Hepatocyte (in vitro differentiated cells): ENCODE data around the gene PYDC1. TPM values are rescaled to one million over a fixed set of nuclear protein-coding genes. Genes with fewer than 3 reads are reported as not detected.
"Not testable (repeated sequence)": the region's sequence is repeated elsewhere in the genome, so short reads cannot be mapped to it uniquely, and the experiment has no call there.

Experiments
- DNase-seq: peaks from one replicate; pipeline ENCODE4 v3.0.0-alpha.2; 2016; ENCODE audit warnings: low spot score
- H2AFZ ChIP-seq: fragments of 200-600 bp; sonication (generic); 2 replicates; pipeline ENCODE4 v1.6.0; 2016; ENCODE audit warnings: antibody characterized with exemption, mild to moderate bottlenecking
- H3K27ac ChIP-seq: fragments of 200-600 bp; sonication (generic); 2 replicates; pipeline ENCODE4 v1.5.1; 2016; ENCODE audit warnings: mild to moderate bottlenecking
- H3K27me3 ChIP-seq: fragments of 200-600 bp; sonication (generic); 2 replicates; pipeline ENCODE4 v1.6.1; 2016
- H3K36me3 ChIP-seq: fragments of 200-600 bp; sonication (generic); replicated peaks from 2 replicates; pipeline ENCODE4 v1.5.1; 2016; ENCODE audit warnings: low read depth; ENCODE audit not compliant: insufficient read depth
- H3K4me1 ChIP-seq: fragments of 200-600 bp; sonication (generic); 2 replicates; pipeline ENCODE4 v1.5.1; 2016; ENCODE audit warnings: mild to moderate bottlenecking, moderate library complexity; ENCODE audit not compliant: insufficient read depth
- H3K4me2 ChIP-seq: fragments of 200-600 bp; sonication (generic); 2 replicates; pipeline ENCODE4 v1.6.0; 2016
- H3K4me3 ChIP-seq: fragments of 200-600 bp; sonication (generic); 2 replicates; pipeline ENCODE4 v1.5.1; 2016; ENCODE audit warnings: mild to moderate bottlenecking
- H3K79me2 ChIP-seq: fragments of 200-600 bp; sonication (generic); 2 replicates; pipeline ENCODE4 v1.6.0; 2017; ENCODE audit warnings: mild to moderate bottlenecking
- H3K9me2 ChIP-seq: fragments of 200-600 bp; sonication (generic); replicated peaks from 2 replicates; pipeline ENCODE4 v1.6.0; 2017; ENCODE audit warnings: mild to moderate bottlenecking; ENCODE audit not compliant: insufficient read depth
- H3K9me3 ChIP-seq: fragments of 200-600 bp; sonication (generic); 2 replicates; pipeline ENCODE4 v1.5.1; 2016; ENCODE audit warnings: low read depth, mild to moderate bottlenecking
- H4K20me1 ChIP-seq: fragments of 200-600 bp; sonication (generic); 2 replicates; pipeline ENCODE4 v1.6.0; 2016; ENCODE audit warnings: mild to moderate bottlenecking; ENCODE audit not compliant: insufficient read depth, poor library complexity, severe bottlenecking
- EZH2 ChIP-seq: fragments of 200-600 bp; sonication (generic); IDR thresholded peaks from 2 replicates; pipeline ENCODE4 v1.6.1; 2016; ENCODE audit warnings: antibody characterized with exemption, mild to moderate bottlenecking, borderline replicate concordance
- EZH2phosphoT487 ChIP-seq: fragments of 200-600 bp; sonication (generic); IDR thresholded peaks from one replicate; pipeline ENCODE4 v1.6.1; 2018; ENCODE audit warnings: antibody characterized with exemption, mild to moderate bottlenecking, low read depth, moderate library complexity; ENCODE audit not compliant: unreplicated experiment, severe bottlenecking
- WGBS: methylation state at CpG from one replicate; pipeline ENCODE4 v1.1.6; 2016; ENCODE audit warnings: low lambda C conversion rate; ENCODE audit errors: missing lambda C conversion rate; 5-methylcytosine and 5-hydroxymethylcytosine counted together
- polyA plus RNA-seq: library from polyadenylated mRNA; unstranded; fragments of >200 nt; fragmentation: Nextera tagmentation; extraction: Ambion mirVana; gene quantifications from 2 replicates; pipeline ENCODE4 v1.2.1, GENCODE V29; 2016
- total RNA-seq: library from RNA; depleted of rRNA; stranded (reverse); fragments of >200 nt; gene quantifications from 2 replicates; pipeline ENCODE4 v1.2.3, GENCODE V29; 2014
- TF ChIP-seq, protein P1 (sequence below): fragments of 200-600 bp; sonication (generic); IDR thresholded peaks from 2 replicates; pipeline ENCODE4 v1.5.1; 2016; ENCODE audit warnings: antibody characterized with exemption, mild to moderate bottlenecking; ENCODE audit not compliant: poor library complexity

Gene PYDC1
- total and polyA plus RNA-seq, 2 experiments from 2014 or later, result not detected

DNA sequence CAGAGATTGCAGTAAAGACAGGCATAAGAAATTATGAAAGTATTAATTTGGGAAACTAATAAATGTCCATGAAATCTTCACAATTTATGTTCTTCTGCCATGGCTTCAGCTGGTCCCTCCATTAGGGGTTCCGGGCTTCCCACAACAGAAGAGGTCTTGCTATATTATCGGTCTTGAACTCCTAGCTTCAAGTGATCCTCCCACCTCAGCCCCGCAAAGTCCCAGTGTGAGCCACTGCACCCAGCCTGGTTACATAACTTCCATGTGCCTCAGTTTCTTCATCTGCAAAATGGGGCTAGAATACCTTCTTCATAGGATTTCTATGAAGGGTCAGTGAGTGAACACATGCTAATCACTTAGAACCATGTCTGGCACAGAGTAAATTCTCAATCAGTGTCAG is 29.4 kb upstream of the PYDC1 start:
- no peak overlapping the region for H3K4me3 ChIP-seq
- no peaks in the 10 kb centered on the region for H3K4me1 ChIP-seq
- H3K36me3 ChIP-seq, result no peaks in the 10 kb centered on the region
- no peaks in the 10 kb centered on the region for H4K20me1 ChIP-seq
- H3K79me2 ChIP-seq, result no peaks in the 10 kb centered on the region
- no peaks in the 10 kb centered on the region for H3K9me2 ChIP-seq
- 97% methylated on average over 3 of the region's 3 CpGs for WGBS
- no peak for DNase-seq
- no peaks in the 10 kb centered on the region for H3K9me3 ChIP-seq
- H2AFZ ChIP-seq, result no peak overlapping the region
- no peak overlapping the region for H3K4me2 ChIP-seq
- H3K27me3 ChIP-seq, result peaks cover 10% of the 10 kb centered on the region
- no peak overlapping the region for H3K27ac ChIP-seq
- TF ChIP-seq EZH2phosphoT487, result no peak
- TF ChIP-seq, protein P1, sequence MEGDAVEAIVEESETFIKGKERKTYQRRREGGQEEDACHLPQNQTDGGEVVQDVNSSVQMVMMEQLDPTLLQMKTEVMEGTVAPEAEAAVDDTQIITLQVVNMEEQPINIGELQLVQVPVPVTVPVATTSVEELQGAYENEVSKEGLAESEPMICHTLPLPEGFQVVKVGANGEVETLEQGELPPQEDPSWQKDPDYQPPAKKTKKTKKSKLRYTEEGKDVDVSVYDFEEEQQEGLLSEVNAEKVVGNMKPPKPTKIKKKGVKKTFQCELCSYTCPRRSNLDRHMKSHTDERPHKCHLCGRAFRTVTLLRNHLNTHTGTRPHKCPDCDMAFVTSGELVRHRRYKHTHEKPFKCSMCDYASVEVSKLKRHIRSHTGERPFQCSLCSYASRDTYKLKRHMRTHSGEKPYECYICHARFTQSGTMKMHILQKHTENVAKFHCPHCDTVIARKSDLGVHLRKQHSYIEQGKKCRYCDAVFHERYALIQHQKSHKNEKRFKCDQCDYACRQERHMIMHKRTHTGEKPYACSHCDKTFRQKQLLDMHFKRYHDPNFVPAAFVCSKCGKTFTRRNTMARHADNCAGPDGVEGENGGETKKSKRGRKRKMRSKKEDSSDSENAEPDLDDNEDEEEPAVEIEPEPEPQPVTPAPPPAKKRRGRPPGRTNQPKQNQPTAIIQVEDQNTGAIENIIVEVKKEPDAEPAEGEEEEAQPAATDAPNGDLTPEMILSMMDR, result no peak
- TF ChIP-seq EZH2, result no peak

DNA sequence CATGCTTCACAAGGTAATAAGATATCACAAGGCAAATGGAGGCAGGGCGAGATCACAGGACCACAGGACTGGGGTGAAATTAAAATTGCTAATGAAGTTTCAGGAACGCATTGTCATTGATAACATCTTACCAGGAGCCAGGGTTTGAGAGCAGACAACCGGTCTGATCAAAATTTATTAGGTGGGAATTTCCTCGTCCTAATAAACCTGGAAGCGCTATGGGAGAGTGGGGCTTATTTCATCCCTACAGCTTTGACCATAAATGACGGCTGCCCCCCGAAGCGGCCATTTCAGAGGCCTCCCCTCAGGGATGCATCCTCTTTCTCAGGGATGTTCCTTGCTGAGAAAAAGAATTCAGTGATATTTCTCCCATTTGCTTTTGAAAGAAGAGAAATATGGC is 28.7 kb upstream of the PYDC1 start:
- H3K79me2 ChIP-seq, H3K36me3 ChIP-seq, H4K20me1 ChIP-seq, DNase-seq, H3K4me1 ChIP-seq, H3K9me3 ChIP-seq, H3K4me3 ChIP-seq, H3K27ac ChIP-seq, H2AFZ ChIP-seq, H3K9me2 ChIP-seq, H3K4me2 ChIP-seq: not testable (repeated sequence)
- peaks cover 10% of the 10 kb centered on the region for H3K27me3 ChIP-seq
- WGBS, result 22% methylated on average over 8 of the region's 8 CpGs

DNA sequence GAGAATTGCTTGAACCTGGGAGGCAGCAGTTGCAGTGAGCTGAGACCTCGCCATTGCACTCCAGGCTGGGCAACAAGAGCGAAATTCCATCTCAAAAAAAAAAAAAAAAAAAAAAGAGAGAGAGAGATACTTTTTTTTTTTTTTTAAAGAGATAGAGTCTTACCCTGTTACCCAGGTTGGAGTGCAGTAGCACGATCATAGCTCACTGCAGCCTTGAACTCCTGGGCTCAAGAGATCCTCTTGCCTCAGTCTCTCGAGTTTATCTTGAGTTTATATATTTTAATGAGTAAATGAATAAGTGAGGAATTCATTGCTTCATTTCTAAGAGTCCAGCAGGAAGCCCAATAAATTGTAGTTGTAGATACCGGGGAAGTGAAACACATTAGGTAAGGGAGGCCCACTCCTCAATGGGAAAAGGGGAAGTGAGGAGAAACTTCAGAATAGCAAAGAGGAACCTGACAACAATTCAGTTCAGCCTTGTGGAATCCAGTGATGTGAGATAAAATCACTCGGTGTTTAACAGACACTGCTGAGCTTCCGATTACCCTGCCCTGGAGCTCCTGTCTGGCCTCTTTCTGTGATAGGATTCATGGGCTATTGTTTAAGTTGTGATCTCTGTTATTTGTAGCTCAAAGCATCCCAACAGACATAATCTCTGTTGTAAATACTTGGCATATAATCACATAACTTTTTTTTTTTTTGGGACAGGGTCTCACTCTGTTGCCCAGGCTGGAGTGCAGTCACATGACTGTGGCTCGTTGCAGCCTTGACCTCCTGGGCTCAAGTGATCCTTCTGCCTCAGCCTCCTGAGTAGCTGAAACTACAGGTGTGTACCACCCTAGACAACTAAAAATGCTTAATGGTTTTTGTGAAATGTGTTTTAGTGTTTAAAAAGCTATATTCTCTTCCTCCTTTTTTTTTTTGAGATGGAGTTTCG is 27.1 kb upstream of the PYDC1 start:
- 56% methylated on average over 9 of the region's 9 CpGs for WGBS
- peaks cover 10% of the 10 kb centered on the region for H3K27me3 ChIP-seq
- H3K4me2 ChIP-seq, result no peak overlapping the region
- no peaks in the 10 kb centered on the region for H3K9me3 ChIP-seq
- no peaks in the 10 kb centered on the region for H3K9me2 ChIP-seq
- no peak overlapping the region for H3K4me3 ChIP-seq
- no peaks in the 10 kb centered on the region for H3K36me3 ChIP-seq
- H2AFZ ChIP-seq, result no peak overlapping the region
- no peak for DNase-seq
- no peaks in the 10 kb centered on the region for H3K4me1 ChIP-seq
- H3K79me2 ChIP-seq, result no peaks in the 10 kb centered on the region
- H3K27ac ChIP-seq, result no peak overlapping the region
- TF ChIP-seq EZH2 (no peak), EZH2phosphoT487 (no peak)
- TF ChIP-seq, protein P1, result no peak
- H4K20me1 ChIP-seq, result no peaks in the 10 kb centered on the region

DNA sequence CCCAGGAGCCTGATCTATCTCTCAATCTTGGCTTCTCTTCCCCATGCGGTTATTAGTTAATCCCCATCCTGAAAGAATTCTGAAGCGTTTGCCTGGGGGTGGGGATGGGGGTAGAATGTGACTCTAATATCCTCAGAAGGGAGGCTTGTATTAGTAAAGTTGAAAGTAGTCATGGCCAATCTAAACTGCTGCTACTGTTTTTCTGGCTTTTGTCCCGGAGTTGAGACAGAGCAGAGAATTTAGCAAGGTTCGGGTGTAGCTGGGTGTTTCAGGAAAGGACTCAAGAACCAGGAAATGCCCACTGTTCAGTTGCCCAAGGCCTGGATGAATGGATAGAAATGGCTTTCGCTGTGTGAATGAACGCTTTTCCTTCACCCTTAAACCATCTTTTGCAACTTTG is 25.3 kb upstream of the PYDC1 start:
- Histone ChIP-seq H3K9me3 (no peaks in the 10 kb centered on the region), H3K36me3 (no peaks in the 10 kb centered on the region), H3K4me1 (no peaks in the 10 kb centered on the region), H3K27ac (no peak overlapping the region), H2AFZ (no peak overlapping the region), H3K9me2 (no peaks in the 10 kb centered on the region), H3K27me3 (peaks cover 6% of the 10 kb centered on the region), H4K20me1 (no peaks in the 10 kb centered on the region), H3K4me3 (no peak overlapping the region), H3K79me2 (no peaks in the 10 kb centered on the region), H3K4me2 (no peak overlapping the region)
- no peak for DNase-seq
- 68% methylated on average over 6 of the region's 6 CpGs for WGBS
- TF ChIP-seq EZH2phosphoT487 (no peak), EZH2 (no peak)
